Transverse colon (tissue), 4 donors: ENCODE data around the gene CCND1.

Experiments
- CTCF ChIP-seq, 5 experiments: fragments of 200-600 bp in 3 of 5; fragments of 450-650 bp in 2 of 5; sonication (generic) in 3 of 5; IDR thresholded peaks; 1 replicate in 2 of 5; 2 replicates in 3 of 5; pipeline ENCODE4 v1.5.1; 2016 to 2017; ENCODE audit warnings: antibody characterized with exemption in 5 of 5, inconsistent platforms in 3 of 5, mild to moderate bottlenecking in 2 of 5, moderate library complexity in 1 of 5
- POLR2A ChIP-seq: fragments of 450-650 bp; IDR thresholded peaks from one replicate; pipeline ENCODE4 v1.6.1; 2016; ENCODE audit warnings: antibody characterized with exemption, mild to moderate bottlenecking, moderate library complexity
- POLR2AphosphoS5 ChIP-seq, 3 donors: sonication (generic); formaldehyde crosslinking; IDR thresholded peaks; one replicate each; pipeline ENCODE4 v1.6.1; 2016; ENCODE audit warnings: antibody characterized with exemption in 3 of 3

- TF ChIP-seq POLR2AphosphoS5 (IDR thresholded peaks at IDR 0.05) (no peak), CTCF (IDR thresholded peaks at IDR 0.05) (no peak), POLR2A (no peak)
Observed at GRCh38 chr11:69680688-69681087, 39.7 kb downstream of the CCND1 start.
